Adipose tissue (tissue), 3 donors: ENCODE results near the gene FGFR4. TPM values are rescaled to one million over a fixed set of nuclear protein-coding genes. Genes with fewer than 3 reads are reported as not detected.

Experiments
- H3K27ac ChIP-seq: one replicate; pipeline ENCODE4 v1.5.1; 2013; ENCODE audit warnings: low read depth, low read length
- WGBS, 3 donors: extraction: QIAGEN DNeasy Blood & Tissue Kit; methylation state at CpG; one replicate each; pipeline ENCODE4 v1.1.7; 2013; 5-methylcytosine and 5-hydroxymethylcytosine counted together
- polyA plus RNA-seq, 3 donors: library from polyadenylated mRNA; stranded (reverse); fragments of 200-250 nt; gene quantifications; one replicate each; pipeline ENCODE4 v1.2.3, GENCODE V29; 2013
- donor health status: healthy with polysubstance abuse.
- donor health status: Bipolar disorder and iron deficiency.
- donor health status: healthy.

The FGFR4 gene
- polyA plus RNA-seq, 3 donors = 0.56 to 18.9 (median 0.98) TPM

DNA sequence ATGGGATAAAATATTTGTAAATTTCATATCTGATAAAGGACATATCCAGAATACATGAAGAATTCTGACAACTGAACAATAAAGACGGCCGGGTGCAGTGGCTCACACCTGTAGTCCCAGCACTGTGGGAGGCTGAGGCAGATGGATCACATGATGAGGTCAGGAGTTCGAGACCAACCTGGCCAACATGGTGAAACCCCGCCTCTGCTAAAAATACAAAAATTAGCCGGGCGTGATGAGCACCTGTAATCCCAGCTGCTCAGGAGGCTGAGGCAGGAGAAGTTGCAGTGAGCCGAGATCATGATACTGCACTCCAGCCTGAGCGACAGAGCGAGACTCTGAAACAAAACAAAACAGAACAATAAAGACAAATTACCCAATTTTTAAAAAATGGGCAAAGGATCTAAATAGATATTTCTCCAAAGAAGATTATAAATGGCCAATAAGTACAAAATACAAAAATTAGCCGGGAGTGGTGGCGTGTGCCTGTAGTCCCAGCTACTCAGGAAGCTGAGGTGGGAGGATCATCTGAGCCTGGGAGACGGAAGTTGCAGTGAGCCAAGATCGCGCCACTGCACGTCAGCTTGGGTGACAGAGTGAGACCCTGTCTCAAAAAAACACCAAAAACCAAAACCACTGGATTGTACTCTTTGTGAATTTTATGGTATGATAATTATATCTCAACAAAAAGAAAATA is 37.2 kb downstream of the FGFR4 start:
- no peak overlapping the region for H3K27ac ChIP-seq
- WGBS, 3 donors = 83 to 88% (median 83%) methylated on average over 15 of the region's 15 CpGs

DNA sequence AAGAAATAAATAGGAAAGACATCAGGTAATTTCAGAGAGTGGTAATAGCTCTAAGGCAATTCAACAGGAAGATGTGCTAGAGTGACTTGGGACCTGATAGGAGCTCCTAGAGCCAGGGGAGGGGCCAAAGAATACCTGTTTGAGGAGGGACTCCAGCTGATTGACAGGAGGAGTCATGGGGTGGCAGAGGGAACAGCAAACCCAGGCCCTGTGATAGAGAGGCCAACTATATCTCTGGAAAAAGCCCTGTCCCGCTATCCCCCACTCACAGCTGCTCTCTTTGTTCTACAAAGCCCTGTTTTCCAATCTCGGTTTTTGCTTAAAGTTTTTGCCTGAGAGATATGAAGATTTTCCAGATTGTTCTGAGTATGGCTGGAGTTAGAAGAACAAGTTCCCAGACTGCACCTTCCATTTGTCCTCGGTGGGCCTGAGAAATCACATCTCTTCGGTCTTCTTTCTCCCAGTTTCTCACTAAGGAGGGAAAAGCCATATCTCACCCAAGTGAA is 37.8 kb downstream of the FGFR4 start:
- 79 to 90% (median 89%) methylated on average over 4 of the region's 4 CpGs for WGBS, 3 donors
- no peak overlapping the region for H3K27ac ChIP-seq

DNA sequence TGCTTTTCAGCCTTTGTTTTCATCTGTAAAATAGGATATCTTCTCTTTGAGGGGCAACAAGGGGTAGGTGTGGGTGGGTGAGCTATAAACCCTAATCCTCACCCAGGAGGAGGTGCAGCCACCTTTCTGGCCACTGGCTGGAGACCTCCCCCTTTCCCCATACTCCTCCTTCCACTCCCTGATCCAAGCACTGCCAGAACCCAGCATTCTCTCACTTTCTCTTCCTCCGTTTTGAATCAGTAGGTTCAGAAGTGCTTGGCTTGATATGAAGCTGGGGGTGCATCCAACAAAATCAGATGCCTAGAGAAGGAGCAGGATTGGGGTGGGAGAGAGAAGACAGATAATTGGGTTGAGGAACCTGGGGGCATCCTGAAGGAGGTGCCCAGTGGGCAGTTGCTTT is 40.1 kb downstream of the FGFR4 start:
- H3K27ac ChIP-seq = no peak overlapping the region
- WGBS, 3 donors = 68 to 74% (median 69%) methylated on average over 1 of the region's 1 CpG

DNA sequence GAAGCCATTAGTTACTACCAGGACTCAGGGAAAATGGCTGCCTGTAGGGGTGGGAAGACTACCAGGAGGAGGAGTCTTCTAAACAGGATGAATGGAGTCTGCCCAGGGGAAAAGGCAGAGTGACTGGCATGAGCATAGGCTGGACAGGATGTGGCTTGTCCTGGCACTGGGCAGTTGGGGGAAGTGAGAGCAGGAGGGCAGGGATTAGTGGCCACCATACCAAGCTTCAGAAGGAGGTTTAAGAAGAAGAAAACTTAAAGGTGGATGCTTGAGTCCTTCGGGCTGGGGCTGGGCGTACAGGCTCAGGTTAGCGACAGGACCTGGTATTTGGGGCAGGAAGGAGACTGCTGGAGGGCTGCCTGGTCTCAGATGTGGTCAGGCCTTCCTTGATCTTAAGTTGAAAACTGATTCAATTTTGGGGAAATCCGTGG is 41.9 kb downstream of the FGFR4 start:
- WGBS, 3 donors = 67 to 74% (median 67%) methylated on average over 4 of the region's 4 CpGs

DNA sequence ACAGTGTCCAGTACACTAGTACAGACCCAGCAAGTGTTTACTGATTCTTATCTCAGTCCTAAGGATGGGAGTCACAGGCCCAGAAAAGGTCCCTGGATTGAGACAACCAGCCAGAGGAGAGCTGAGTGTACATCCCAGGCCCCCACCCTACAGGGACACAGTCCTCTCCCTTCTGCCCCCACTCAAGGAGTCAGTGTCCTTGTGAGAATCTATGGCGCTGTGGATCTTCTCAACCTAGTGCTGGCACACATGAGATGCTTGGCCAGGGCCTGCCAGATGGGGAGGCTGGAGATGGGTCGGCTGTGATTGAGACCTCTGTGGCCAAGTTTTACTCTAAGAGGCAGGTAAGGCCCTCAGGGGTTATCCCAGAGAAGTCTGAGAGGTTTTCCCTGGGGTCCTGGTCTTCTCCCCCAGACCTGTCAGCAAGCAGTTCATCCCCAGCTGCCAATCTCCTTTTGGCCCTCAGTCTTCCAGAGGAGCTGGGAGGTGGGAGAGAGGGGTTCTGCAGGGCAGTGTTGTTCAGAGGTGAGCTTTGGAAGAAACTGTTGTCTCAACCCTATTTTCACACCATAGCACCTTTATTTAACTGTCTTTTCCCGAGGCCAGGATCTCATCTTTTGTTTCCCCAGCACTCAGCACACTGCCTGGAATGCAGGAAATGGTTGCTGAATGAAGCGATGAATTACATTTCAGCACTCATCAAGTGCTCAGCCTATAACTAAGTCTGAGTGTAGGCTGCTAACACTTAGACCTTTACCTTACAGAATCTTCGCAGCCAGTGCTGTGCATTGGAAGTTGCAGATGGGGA is 43.7 kb downstream of the FGFR4 start:
- no peak overlapping the region for H3K27ac ChIP-seq
- 72 to 84% (median 82%) methylated on average over 5 of the region's 5 CpGs for WGBS, 3 donors

More for the DNA sequence above, 41.9 kb downstream of the FGFR4 start:
- H3K27ac ChIP-seq = no peak overlapping the region

DNA sequence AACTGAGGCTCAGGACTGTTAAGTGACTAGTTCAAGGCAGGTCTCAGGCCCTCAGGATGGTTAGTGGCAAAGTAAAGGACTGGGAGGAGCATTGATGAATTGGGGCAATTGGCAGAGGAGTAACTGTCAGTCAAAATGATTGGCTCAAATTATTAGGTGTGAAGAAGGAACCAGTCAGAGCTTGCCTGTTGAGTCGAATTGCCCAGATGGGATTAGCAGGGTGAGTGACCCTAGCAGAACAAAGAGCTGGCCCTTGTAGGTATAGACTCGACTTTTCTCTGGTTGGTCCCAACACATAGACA is 44.3 kb downstream of the FGFR4 start:
- 66 to 89% (median 79%) methylated on average over 2 of the region's 2 CpGs for WGBS, 3 donors
- H3K27ac ChIP-seq = no peak overlapping the region

DNA sequence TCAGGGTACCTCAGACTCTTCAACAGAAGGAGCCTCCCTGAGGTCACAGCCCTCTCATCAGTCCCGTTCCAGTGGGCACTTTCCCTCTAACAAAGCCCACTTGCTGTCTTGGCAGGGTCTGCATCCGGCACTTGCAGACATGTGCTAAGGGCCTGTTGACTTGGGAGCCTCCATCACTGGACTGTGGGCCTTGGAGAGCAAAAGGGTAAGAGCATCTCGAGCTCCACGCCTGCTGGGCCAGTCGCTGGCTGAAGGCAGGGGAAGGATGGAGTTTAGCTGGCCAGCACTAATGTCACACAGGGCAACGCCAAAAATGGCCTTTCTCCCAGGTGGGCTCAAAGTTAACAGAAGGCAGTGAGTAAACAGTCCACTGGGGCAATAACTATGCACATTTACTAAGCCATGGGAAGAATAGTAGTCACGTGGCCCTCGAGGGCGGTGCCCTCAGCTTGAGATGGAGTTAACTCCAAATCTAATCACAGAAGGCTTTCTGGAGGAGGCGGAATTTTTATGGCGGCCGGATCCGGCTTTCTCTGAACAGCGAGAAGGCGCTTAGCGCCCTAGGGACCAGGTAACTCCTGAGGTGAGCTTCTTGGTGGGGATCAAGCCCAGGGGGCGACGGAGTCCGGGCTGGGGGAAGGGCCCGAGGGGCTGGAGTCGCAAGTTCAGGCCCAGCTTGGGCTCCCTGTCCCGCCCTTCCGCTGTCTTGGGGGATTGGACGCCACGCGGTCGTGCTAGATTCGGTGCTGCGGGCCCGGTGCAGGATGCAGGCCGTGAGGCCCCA is 44.8 kb downstream of the FGFR4 start:
- 81 to 90% (median 85%) methylated on average over 29 to 31 of the region's 31 CpGs for WGBS, 3 donors
- H3K27ac ChIP-seq = no peak overlapping the region

DNA sequence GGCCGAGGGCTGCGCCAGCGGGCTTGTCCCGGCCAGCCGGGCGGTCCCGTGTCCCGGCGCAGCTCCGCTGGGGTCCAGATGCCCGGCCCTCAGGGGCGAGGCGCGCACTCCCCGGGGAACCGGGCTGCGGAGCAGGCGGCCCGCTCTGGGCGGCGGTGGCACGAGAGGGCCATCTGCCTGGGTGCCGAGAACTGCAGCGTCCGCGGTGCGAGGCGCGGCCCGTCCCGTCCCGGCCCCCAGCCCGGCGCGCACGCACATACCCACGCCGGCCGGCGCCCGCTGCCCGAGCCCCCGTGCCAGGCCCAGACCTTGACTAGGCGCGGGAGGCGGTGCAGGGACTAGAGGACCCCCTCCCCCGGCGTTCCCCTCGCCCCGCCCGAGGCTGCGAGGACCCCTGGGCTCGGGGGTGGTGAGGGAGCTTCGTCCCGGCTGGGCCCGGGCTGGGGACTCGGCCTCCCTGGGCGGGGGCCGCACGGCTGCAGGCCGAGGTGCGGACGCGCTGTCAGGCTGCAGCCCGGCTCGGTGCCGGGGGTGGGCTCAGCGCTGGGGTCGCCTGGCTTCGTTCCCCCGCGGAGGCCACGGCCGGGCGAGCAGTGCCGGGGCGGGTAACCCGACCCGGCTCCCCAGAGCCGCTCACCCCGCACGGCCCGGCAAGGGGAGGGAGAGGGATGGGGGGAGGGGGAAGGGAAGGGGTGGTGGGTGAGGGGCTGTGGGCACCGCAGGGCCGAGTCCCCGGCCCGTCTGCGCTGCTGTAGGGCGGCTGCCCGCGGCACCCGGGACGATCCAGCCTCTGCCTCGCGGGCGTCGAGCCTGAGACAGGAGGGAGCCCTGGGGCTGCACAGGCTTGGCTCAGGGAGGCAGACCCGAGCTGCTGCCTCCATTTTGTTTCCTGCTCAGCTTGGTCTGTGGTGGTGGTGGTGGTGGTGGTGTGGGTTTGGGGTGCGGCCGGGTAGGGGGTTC is 45.7 kb downstream of the FGFR4 start:
- WGBS, 3 donors = 40 to 52% (median 42%) methylated on average over 58 to 97 of the region's 100 CpGs
- H3K27ac ChIP-seq = peak overlapping the region; percentile 76

DNA sequence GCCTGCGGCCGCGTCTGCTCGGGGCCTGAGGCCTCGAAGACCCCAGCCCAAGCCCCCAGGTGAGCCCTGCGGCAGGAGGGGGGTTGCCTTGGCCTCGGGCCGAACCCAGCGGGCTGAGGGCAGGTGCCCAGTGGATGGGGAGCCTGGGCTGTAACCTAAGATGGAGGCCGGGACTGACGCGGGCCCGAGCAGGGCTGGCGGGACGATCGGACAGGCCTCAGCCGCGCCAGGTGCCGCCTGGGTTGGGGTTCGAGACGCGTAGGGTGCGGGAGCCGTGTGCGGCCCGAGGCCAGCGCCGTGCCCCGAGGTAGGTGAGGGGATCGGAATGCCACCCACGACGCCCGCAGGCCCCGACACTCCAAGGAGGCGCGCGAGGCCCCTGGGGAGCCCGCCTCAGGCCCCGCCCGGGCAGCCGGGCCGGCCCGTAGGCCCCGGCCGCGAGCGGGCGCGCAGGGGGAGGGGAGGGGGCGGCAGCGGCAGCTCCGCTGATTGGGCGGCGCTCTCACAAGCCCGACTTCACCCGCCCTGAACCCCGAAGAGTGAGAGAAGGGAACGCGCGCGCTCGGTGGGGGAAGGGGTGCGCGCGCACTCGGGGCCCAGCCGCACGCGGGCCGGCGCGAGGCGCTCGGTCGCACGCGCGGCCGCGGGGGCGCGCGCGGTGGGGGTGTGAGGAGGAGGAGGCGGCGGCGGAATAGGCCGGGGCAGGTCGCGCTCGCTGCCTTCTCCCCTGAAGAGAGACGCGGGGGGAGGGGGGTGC is 46.6 kb downstream of the FGFR4 start, which contains the start of gene NSD1:
Gene NSD1 (plus strand): TSS at position 678 of the 757 bp plus-strand sequence. CDS start 1,331 bp downstream, outside the sequence.
- 1 to 15% (median 2%) methylated on average over 36 to 90 of the region's 93 CpGs for WGBS, 3 donors
- peak within 1 kb of the TSS; percentile 76 for H3K27ac ChIP-seq

DNA sequence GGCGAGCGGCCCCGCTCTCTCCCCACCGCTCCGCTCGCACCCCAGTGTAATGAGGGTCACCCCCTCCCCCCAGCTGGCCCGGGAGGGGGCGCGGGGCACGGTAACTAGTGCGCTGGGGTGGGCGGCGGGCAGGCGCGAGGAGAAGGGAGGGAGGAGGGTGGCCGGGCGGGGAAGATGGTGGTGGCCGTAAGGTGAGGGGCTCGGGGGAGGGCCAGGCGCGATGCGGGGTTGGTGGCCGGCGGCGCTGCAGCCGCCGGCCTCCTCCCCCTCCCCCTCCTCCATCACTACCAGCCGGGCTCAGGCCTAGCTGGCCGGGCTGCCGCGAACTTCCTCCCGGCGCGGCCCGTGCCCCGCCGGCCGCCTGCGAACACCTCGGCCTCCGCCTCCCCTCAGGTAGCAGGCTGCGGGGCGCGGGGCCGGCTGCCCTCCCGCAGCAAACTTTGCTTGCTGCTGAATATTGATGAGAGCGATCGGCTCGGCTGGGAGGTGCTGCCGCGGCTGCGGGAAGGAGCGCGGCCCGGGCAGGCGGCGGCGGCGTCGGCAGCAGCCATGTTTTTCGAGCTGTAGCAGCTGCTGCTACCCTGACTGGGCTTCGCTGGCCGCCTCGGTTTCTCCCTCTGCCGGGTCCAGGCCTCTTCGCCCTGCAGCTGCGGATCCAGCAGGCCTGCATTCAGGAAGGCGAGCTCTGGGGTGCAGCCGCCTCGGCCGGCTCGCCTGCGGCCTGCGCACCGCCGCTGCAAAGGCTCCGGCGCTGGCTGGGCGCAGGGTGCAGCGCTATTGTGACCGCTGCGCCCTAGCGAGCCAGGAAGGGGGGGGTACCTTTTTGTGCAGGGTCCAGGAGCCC is 47.4 kb downstream of the FGFR4 start:
- 0 to 1% (median 0%) methylated on average over 46 to 78 of the region's 83 CpGs for WGBS, 3 donors

DNA sequence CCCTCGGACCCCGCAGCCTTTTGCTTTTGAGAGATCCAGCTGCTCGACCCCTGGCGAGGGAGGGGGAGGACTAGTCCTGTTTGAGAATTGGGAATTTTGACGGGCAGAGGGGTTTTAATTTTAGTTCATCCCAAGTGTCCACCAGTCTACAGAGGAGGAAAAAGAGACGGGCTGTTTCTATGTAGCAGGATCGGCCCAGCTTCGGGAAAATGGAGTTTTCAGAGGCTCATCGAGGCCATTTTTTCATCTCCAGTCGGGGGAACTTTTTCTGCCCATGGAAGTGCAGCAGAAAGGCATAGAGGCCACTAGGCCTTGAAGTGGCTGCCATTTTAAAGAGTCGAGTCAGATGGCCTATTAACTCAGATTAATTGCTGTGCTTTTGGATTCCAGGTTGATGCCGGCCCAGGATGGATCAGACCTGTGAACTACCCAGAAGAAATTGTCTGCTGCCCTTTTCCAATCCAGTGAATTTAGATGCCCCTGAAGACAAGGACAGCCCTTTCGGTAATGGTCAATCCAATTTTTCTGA is 48.0 kb downstream of the FGFR4 start:
- H3K27ac ChIP-seq = no peak overlapping the region
- 13 to 20% (median 16%) methylated on average over 13 of the region's 13 CpGs for WGBS, 3 donors

More for the DNA sequence above, 47.4 kb downstream of the FGFR4 start:
- H3K27ac ChIP-seq = no peak overlapping the region

DNA sequence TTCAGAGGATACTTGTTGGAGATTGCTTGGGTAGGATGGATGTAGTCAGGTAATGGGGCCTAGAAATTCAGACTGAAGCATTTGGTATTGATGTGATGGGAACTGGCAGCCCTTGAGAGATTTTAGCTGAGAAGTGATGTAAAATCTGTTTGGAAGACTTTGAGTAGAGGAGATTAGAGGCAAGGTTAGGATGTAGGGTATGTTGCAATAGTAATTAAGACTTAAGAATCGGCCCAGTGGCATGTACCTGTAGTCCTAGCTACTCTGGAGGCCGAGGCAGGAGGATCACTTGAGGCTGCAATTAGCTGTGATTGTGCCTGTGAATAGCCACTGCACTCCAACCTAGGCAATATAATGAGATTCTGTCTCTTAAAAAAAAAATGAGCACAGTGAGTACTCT is 53.6 kb downstream of the FGFR4 start:
- no peak overlapping the region for H3K27ac ChIP-seq
- WGBS, 3 donors = 80 to 89% (median 83%) methylated on average over 2 of the region's 2 CpGs

DNA sequence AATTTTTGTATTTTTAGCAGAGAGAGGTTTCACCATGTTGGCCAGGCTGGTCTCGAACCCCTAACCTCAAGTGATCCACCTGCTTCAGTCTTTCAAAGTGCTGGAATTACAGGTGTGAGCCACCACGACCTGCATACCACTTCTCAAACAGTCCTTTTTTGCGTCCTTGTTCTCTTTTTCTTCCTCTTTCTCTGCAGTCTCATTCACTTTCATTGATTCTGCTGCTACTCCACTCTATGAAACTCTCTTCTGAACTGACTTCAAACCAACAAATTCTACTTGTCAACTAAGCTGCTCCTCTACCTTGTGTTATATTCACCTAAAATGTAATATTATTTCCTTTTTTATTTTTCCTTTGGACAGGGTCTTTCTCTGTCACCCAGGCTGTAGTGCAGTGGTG is 54.8 kb downstream of the FGFR4 start:
- no peak overlapping the region for H3K27ac ChIP-seq
- WGBS, 3 donors = 73 to 85% (median 83%) methylated on average over 3 of the region's 3 CpGs

DNA sequence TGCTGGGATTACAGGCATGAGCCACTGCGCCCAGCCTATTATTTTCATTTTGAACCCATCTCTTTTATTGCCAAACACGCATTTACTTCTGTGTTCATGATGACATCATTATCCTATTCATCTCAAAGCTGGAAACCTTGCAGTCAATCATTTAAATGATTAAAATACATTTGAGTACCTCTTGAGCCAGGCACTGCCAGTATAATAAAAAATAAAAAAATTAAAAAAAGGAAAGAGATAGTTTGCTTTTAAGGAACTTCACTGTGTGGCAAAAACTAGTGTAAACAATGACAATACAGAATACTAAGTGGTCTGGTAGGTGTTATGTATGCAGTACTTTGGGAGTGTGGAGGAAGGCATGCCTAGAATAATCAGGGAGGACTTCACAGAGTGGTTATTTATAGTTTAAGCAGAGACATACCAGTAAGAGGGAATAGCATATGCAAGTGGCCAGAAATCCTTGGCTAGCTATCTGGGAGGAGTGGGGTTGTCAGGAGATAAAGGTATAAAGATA is 55.4 kb downstream of the FGFR4 start:
- no peak overlapping the region for H3K27ac ChIP-seq

DNA sequence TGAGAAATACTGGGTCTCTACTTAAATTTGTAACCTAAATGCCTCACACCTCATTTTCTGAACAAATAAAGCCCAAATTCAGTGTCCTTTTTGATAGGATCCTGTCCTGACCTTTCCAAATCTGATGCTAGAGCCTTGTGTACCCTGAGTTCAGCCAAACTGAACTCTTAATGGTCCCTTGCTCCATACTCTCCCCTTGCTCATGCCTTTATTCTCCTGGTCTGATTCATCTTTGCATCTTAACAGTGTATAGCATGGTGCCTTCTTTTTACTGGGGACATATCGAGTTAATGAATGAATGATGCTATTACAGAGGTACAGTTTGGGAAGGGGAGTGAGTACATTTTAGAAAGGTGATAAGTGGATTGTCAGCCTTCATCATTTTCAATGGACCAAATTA is 56.1 kb downstream of the FGFR4 start:
- WGBS, 3 donors = 83 to 94% (median 86%) methylated on average over 1 of the region's 1 CpG
- H3K27ac ChIP-seq = no peak overlapping the region

More for the DNA sequence above, 55.4 kb downstream of the FGFR4 start:
- WGBS, 3 donors = 83 to 85% (median 84%) methylated on average over 2 of the region's 2 CpGs
